Measurements from ENCODE around the gene MINDY1.
A peak's percentile ranks its signal among the peaks of the same experiment; 100 is the strongest.

The MINDY1 gene

GRCh38 chr1:150976401-150976821 is 30.3 kb downstream of the MINDY1 start:
- DNase-seq (ENCODE audit: extremely low read depth, low read depth) = no peak
- TF ChIP-seq CTCF (IDR thresholded peaks at IDR 0.05; ENCODE audit: low read depth, low read length) = no peak

GRCh38 chr1:150974580-150975478 is 31.9 kb downstream of the MINDY1 start, which contains the start of gene CERS2:
TSS of gene CERS2 (minus strand) at chr1:150974835. CDS start at chr1:150969090, 5,745 bp downstream.
- no peak for TF ChIP-seq CTCF (IDR thresholded peaks at IDR 0.05; ENCODE audit: low read depth, low read length)
- DNase-seq (ENCODE audit: extremely low read depth, low read depth) = peak; percentile 50

GRCh38 chr1:150973836-150974579 is 32.7 kb downstream of the MINDY1 start:
- TF ChIP-seq CTCF (IDR thresholded peaks at IDR 0.05; ENCODE audit: low read depth, low read length) = no peak
- DNase-seq (ENCODE audit: extremely low read depth, low read depth) = no peak

- no peak for DNase-seq (ENCODE audit: extremely low read depth, low read depth)
- no peak for TF ChIP-seq CTCF (IDR thresholded peaks at IDR 0.05; ENCODE audit: low read depth, low read length)
Observed at GRCh38 chr1:150973258-150973835, 33.4 kb downstream of the MINDY1 start.

GRCh38 chr1:150972417-150972940 is 34.2 kb downstream of the MINDY1 start:
- no peak for TF ChIP-seq CTCF (IDR thresholded peaks at IDR 0.05; ENCODE audit: low read depth, low read length)
- no peak for DNase-seq (ENCODE audit: extremely low read depth, low read depth)

- no peak for DNase-seq (ENCODE audit: extremely low read depth, low read depth)
- no peak for TF ChIP-seq CTCF (IDR thresholded peaks at IDR 0.05; ENCODE audit: low read depth, low read length)
Observed at GRCh38 chr1:150971583-150972416, 34.9 kb downstream of the MINDY1 start.

Measured in AG09319 (cell line).